ENCODE data around the gene IGFN1. TPM values are rescaled to one million over a fixed set of nuclear protein-coding genes. Genes with fewer than 3 reads are reported as not detected.
A peak's percentile ranks its signal among the peaks of the same experiment; 100 is the strongest.

The IGFN1 gene
- total and polyA plus RNA-seq, 4 donors = 0.03 to 0.14 (median 0.08) TPM; not detected in 1

GRCh38 chr1:201219481-201220387 lies 29.1 kb downstream of the IGFN1 start:
- Histone ChIP-seq H3K9me3 (ENCODE audit: control insufficient read depth in 4 of 4, low read length in 3 of 4) (no peaks in the 10 kb centered on the region), H3K27ac (ENCODE audit: low read depth in 1 of 2, low read length in 2 of 2) (no peak overlapping the region), H3K4me1 (ENCODE audit: control insufficient read depth in 4 of 4, insufficient read depth in 4 of 4, low read length in 3 of 4) (peaks cover 3 to 13% (median 7%) of the 10 kb centered on the region in 4 donors), H3K9ac (ENCODE audit: low read depth in 1 of 2, low read length in 2 of 2) (no peak overlapping the region), H3K27me3 (ENCODE audit: control insufficient read depth in 4 of 4, insufficient read depth in 4 of 4, low read length in 3 of 4) (no peaks in the 10 kb centered on the region), H3K4me3 (ENCODE audit: low read depth in 1 of 3, low read length in 3 of 3) (no peak overlapping the region), H3K36me3 (ENCODE audit: control insufficient read depth in 4 of 4, insufficient read depth in 3 of 4, low read depth in 1 of 4, low read length in 3 of 4) (no peaks in the 10 kb centered on the region)
- TF ChIP-seq HNF4G (IDR thresholded peaks at IDR 0.05) = no peak
- no peak for TF ChIP-seq HNF4A (conservative IDR thresholded peaks at IDR 0.05)
- no peak for TF ChIP-seq EGR1 (IDR thresholded peaks at IDR 0.05; ENCODE audit: low read depth in 2 of 2)
- no peak for TF ChIP-seq CTCF (IDR thresholded peaks at IDR 0.05; ENCODE audit: low read depth, low read length, missing input control)
- no peak for TF ChIP-seq FOXA2 (IDR thresholded peaks at IDR 0.05)
- TF ChIP-seq ZBTB33 (IDR thresholded peaks at IDR 0.05) = no peak
- TF ChIP-seq MAX (IDR thresholded peaks at IDR 0.05) = no peak
- TF ChIP-seq, protein P1, sequence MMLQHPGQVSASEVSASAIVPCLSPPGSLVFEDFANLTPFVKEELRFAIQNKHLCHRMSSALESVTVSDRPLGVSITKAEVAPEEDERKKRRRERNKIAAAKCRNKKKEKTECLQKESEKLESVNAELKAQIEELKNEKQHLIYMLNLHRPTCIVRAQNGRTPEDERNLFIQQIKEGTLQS (IDR thresholded peaks at IDR 0.05) = no peak
- no peak for TF ChIP-seq JUND (IDR thresholded peaks at IDR 0.05)
- no peak for TF ChIP-seq RXRA (IDR thresholded peaks at IDR 0.05)
- no peak for TF ChIP-seq GABPA (IDR thresholded peaks at IDR 0.05 in 1 of 2, conservative IDR thresholded peaks at IDR 0.05 in 1 of 2)
- no peak for TF ChIP-seq SP1 (IDR thresholded peaks at IDR 0.05)
- TF ChIP-seq REST (IDR thresholded peaks at IDR 0.05) = no peak
- no peak for TF ChIP-seq YY1 (IDR thresholded peaks at IDR 0.05)
- 95% methylated on average over 7 of the region's 7 CpGs for WGBS
- peak; percentile 19 for DNase-seq (ENCODE audit: low spot score)
